GM23248 (cell line): ENCODE measurements around the gene ADIRF. TPM values are rescaled to one million over a fixed set of nuclear protein-coding genes. Genes with fewer than 3 reads are reported as not detected.
"Not testable (repeated sequence)": the region's sequence is repeated elsewhere in the genome, so short reads cannot be mapped to it uniquely, and the experiment has no call there.

Experiments
- DNase-seq: peaks from one replicate; pipeline ENCODE4 v3.0.0-alpha.2; 2015
- H2AFZ ChIP-seq: fragments of 200-600 bp; sonication (generic); 2 replicates; pipeline ENCODE4 v1.6.1; 2016; ENCODE audit warnings: antibody characterized with exemption
- H3F3A ChIP-seq: fragments of 200-600 bp; sonication (generic); 2 replicates; pipeline ENCODE4 v1.6.1; 2016; ENCODE audit warnings: mild to moderate bottlenecking, antibody characterized with exemption, mixed run types; ENCODE audit not compliant: insufficient read depth
- H3K27ac ChIP-seq: fragments of 200-600 bp; sonication (generic); 2 replicates; pipeline ENCODE4 v1.5.1; 2016; ENCODE audit warnings: mild to moderate bottlenecking
- H3K27me3 ChIP-seq: fragments of 200-600 bp; sonication (generic); replicated peaks from 2 replicates; pipeline ENCODE4 v1.6.1; 2016; ENCODE audit warnings: mild to moderate bottlenecking; ENCODE audit not compliant: insufficient read depth
- H3K36me3 ChIP-seq: fragments of 200-600 bp; sonication (generic); 2 replicates; pipeline ENCODE4 v1.6.1; 2016; ENCODE audit warnings: low read depth, mild to moderate bottlenecking
- H3K4me1 ChIP-seq: fragments of 200-600 bp; sonication (generic); 2 replicates; pipeline ENCODE4 v1.6.1; 2016; ENCODE audit warnings: mild to moderate bottlenecking; ENCODE audit not compliant: insufficient read depth
- H3K4me2 ChIP-seq: fragments of 200-600 bp; sonication (generic); one replicate; pipeline ENCODE4 v1.6.1; 2016; ENCODE audit warnings: mild to moderate bottlenecking; ENCODE audit not compliant: unreplicated experiment
- H3K4me3 ChIP-seq: fragments of 200-600 bp; sonication (generic); 2 replicates; pipeline ENCODE4 v1.5.1; 2016; ENCODE audit warnings: mild to moderate bottlenecking
- H3K79me2 ChIP-seq: fragments of 200-600 bp; sonication (generic); 2 replicates; pipeline ENCODE4 v1.6.1; 2016; ENCODE audit warnings: mild to moderate bottlenecking; ENCODE audit not compliant: insufficient read depth
- H3K9ac ChIP-seq: fragments of 200-600 bp; sonication (generic); 2 replicates; pipeline ENCODE4 v1.6.1; 2016; ENCODE audit warnings: mild to moderate bottlenecking
- H3K9me2 ChIP-seq: fragments of 200-600 bp; sonication (generic); 2 replicates; pipeline ENCODE4 v1.6.1; 2016; ENCODE audit warnings: mixed run types, mild to moderate bottlenecking, moderate library complexity; ENCODE audit not compliant: insufficient read depth
- H3K9me3 ChIP-seq: fragments of 200-600 bp; sonication (generic); one replicate; pipeline ENCODE4 v1.6.1; 2017; ENCODE audit warnings: low read depth
- H4K20me1 ChIP-seq: fragments of 200-600 bp; sonication (generic); 2 replicates; pipeline ENCODE4 v1.6.0; 2016; ENCODE audit not compliant: insufficient read depth
- EZH2 ChIP-seq: fragments of 200-600 bp; sonication (generic); IDR thresholded peaks from 2 replicates; pipeline ENCODE4 v1.6.1; 2018; ENCODE audit warnings: antibody characterized with exemption, mild to moderate bottlenecking; ENCODE audit not compliant: insufficient read depth, poor library complexity, severe bottlenecking
- EZH2phosphoT487 ChIP-seq: fragments of 200-600 bp; sonication (generic); IDR thresholded peaks from 2 replicates; pipeline ENCODE4 v1.6.1; 2018; ENCODE audit warnings: antibody characterized with exemption, moderate library complexity, mild to moderate bottlenecking, low read depth; ENCODE audit not compliant: insufficient read depth
- WGBS, 2 experiments: methylation state at CpG; one replicate each; pipeline ENCODE4 v1.1.6; 2015 to 2017; ENCODE audit warnings: low lambda C conversion rate in 2 of 2, low coverage in 1 of 2; ENCODE audit errors: missing lambda C conversion rate in 2 of 2; 5-methylcytosine and 5-hydroxymethylcytosine counted together
- in situ Hi-C: fragments of 300-500 bp; cut with MboI; formaldehyde crosslinking; loops from 2 replicates; pipeline ENCODE4 v1.15.0; 2020
- polyA plus RNA-seq: library from polyadenylated mRNA; unstranded; fragments of >200 nt; fragmentation: Nextera tagmentation; extraction: Ambion mirVana; gene quantifications from 2 replicates; pipeline ENCODE4 v1.2.1, GENCODE V29; 2016
- total RNA-seq: library from RNA; depleted of rRNA; stranded (reverse); fragments of >200 nt; shearing (Covaris generic); gene quantifications from 2 replicates; pipeline ENCODE4 v1.2.3, GENCODE V29; 2014

Gene ADIRF
- total and polyA plus RNA-seq, 2 experiments from 2014 or later, result 17.6 to 175 TPM

DNA sequence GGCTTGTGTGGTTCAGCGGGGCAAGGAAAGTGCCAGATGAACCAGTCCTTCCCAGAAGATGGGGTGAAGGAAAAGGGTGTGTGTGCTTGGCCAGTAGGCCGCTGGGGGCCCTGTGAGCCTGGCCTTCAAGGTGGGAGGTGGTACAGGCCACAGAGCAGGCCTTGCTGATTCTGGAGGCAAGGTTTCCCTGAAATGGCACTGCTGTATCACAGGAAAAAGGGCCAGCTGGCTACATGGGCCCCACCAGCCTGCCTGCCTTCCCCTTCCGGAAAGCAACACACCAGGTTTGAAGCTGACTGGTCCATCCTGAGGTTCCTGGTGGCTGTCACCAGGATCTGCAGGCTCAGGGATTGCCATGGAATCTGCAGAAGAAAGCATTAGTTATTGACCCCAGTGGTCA, 23.4 kb upstream of the ADIRF start:
- in situ Hi-C loops, result no loop called here
- Histone ChIP-seq H3K9me3 (no peaks in the 10 kb centered on the region), H3K4me2 (no peak overlapping the region), H3F3A (0 out of 2 replicates have a peak, but pooled peaks cover 6% of the 10 kb centered on the region), H3K79me2 (no peaks in the 10 kb centered on the region), H4K20me1 (no peaks in the 10 kb centered on the region), H2AFZ (no peak overlapping the region), H3K4me3 (no peak overlapping the region), H3K9me2 (no peaks in the 10 kb centered on the region), H3K27me3 (no peaks in the 10 kb centered on the region), H3K36me3 (no peaks in the 10 kb centered on the region), H3K27ac (no peak overlapping the region), H3K9ac (no peak overlapping the region), H3K4me1 (no peaks in the 10 kb centered on the region)
- no peak for TF ChIP-seq EZH2
- no peak for TF ChIP-seq EZH2phosphoT487
- 70 to 71% methylated on average over 3 of the region's 3 CpGs for WGBS, 2 experiments
- DNase-seq, result no peak

DNA sequence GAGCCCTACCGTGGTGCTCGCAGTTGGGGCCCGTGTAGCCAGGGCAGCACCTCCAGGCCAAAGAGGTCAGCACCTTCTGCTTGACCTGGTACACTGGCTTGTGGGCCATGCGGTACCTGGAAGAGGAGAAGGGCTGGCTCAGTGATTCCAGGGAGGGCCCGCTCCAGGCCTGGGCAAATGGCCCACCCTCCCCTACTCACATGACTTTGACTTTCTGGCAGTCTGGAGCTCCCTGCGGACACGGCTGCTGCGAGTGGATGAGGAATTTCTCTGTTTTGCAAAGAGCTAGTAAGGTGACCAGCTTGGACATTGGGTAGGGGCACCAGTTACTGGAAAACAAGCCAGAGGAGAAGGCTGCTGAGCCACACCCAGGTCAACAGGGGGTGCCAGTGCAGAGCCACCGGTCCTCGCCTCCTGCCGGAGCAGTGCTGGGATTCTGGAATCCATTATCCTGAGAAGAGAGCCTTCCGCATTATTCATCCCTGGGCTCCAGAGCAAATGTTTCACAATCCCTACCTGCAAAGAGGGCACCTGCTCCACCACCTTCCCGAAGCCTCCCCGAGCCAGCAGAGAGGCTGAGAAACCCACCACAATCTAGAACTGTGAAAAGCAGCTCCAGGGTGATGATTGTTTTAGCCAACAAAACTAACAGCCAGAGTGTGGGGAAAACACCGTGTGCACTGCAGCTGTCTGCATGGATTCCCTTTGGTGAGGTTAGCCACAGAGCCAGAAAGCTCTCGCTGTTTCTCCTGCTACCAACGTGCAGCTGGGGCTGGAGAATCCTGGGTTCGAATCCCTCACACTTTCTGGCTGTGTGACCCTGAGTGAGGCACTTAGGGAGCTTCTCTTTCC, 22.7 kb upstream of the ADIRF start:
- no peak overlapping the region for H2AFZ ChIP-seq
- H3K4me1 ChIP-seq, result no peaks in the 10 kb centered on the region
- H3K27ac ChIP-seq, result no peak overlapping the region
- no peaks in the 10 kb centered on the region for H4K20me1 ChIP-seq
- peak; percentile 65 for DNase-seq
- H3K36me3 ChIP-seq, result no peaks in the 10 kb centered on the region
- no peak overlapping the region for H3K4me3 ChIP-seq
- no peaks in the 10 kb centered on the region for H3K27me3 ChIP-seq
- H3K9ac ChIP-seq, result no peak overlapping the region
- no peaks in the 10 kb centered on the region for H3K9me2 ChIP-seq
- 0 out of 2 replicates have a peak, but pooled peaks cover 6% of the 10 kb centered on the region for H3F3A ChIP-seq
- WGBS, 2 experiments, result 31 to 32% methylated on average over 18 of the region's 18 CpGs
- no peaks in the 10 kb centered on the region for H3K79me2 ChIP-seq
- no peak overlapping the region for H3K4me2 ChIP-seq
- in situ Hi-C loops, result no loop called here
- TF ChIP-seq EZH2 (no peak), EZH2phosphoT487 (no peak)
- H3K9me3 ChIP-seq, result no peaks in the 10 kb centered on the region

DNA sequence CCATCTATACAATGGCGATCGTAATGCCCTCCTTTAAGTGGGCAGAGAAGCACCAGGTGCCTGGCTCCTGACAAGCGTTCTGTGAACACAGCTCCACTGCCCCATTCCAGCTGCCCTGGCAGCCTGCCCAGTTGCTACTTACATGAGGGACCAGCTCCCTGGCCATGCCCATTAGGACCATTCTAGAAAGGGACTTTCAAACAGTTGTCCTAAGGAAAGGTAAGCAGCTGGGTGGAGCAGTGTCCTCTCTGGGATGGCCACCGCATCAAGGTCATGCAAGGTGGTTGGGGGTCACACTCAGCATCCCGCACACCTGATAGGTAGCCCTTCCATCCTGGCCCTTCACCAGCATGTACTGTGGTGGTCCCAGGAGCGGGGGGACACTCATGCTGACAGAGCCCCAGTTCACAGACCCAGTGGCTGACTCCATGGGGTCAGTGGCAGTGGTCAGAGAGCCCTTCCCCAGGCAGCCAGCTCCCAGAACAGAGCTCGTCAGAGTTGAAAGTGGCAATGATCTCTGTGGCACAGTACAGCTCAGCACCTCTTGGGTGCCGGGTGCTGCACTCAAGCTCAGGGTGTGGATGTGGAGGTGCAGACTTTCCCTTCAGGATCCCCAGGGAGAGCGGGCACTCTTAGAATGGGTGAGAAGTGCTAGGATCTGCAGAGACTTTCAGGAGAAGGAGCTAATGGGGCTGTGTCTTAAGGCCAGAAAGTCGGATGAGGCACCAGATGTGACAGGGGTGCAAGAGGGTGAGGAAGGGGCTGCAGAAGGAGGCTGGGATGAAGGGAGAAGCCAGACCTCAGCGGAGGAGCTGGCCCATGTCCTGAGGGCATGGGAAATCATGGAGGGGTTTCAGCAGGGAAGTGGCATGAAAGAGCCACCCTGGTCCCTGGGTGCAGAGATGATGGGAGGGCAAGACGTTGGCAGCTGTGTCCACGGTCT, 21.8 kb upstream of the ADIRF start:
- WGBS, 2 experiments, result 72 to 73% methylated on average over 13 of the region's 13 CpGs
- Histone ChIP-seq H3K27ac (no peak overlapping the region), H3K9me2 (no peaks in the 10 kb centered on the region), H3K9me3 (no peaks in the 10 kb centered on the region), H3K4me1 (no peaks in the 10 kb centered on the region), H3K4me3 (no peak overlapping the region), H3F3A (0 out of 2 replicates have a peak, but pooled peaks cover 6% of the 10 kb centered on the region), H3K9ac (no peak overlapping the region), H4K20me1 (no peaks in the 10 kb centered on the region), H3K36me3 (no peaks in the 10 kb centered on the region), H3K4me2 (no peak overlapping the region), H3K27me3 (no peaks in the 10 kb centered on the region), H3K79me2 (no peaks in the 10 kb centered on the region), H2AFZ (no peak overlapping the region)
- TF ChIP-seq EZH2 (no peak), EZH2phosphoT487 (no peak)
- in situ Hi-C loops, result no loop called here
- DNase-seq, result no peak

DNA sequence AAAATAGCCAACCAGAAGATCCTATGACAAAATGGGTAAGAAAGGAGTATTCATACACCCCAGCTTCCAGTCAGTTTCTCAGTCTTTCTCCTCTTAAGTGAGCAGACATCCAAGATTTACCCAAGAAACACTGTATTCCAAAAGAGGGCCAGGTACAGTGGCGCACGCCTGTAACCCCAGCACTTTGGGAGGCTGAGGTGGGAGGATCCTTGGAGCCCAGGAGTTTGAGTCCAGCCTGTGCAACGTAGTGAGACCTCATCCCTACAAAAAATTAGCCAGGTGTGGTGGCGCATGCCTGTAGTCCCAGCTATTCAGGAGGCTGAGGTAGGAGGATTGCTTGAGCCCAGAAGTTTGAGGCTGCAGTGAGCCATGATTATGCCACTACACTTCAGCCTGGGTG, 20.5 kb upstream of the ADIRF start:
- 82 to 85% methylated on average over 4 of the region's 4 CpGs for WGBS, 2 experiments
- H3K9ac ChIP-seq, H2AFZ ChIP-seq, H3K36me3 ChIP-seq, H3K4me1 ChIP-seq, H3K4me2 ChIP-seq, H3K27me3 ChIP-seq, H3K4me3 ChIP-seq, H3K79me2 ChIP-seq, H3K9me2 ChIP-seq, H4K20me1 ChIP-seq, H3K27ac ChIP-seq, in situ Hi-C loops, DNase-seq, H3K9me3 ChIP-seq, H3F3A ChIP-seq: not testable (repeated sequence)
